NCI-H2227 (cell line): ENCODE measurements around the gene CNOT2.

Experiments used
- DNase-seq: peaks from one replicate; lab custom pipeline; 2025; ENCODE audit not compliant: unreplicated experiment; lab: John Stamatoyannopoulos, UW

Gene CNOT2

DNA sequence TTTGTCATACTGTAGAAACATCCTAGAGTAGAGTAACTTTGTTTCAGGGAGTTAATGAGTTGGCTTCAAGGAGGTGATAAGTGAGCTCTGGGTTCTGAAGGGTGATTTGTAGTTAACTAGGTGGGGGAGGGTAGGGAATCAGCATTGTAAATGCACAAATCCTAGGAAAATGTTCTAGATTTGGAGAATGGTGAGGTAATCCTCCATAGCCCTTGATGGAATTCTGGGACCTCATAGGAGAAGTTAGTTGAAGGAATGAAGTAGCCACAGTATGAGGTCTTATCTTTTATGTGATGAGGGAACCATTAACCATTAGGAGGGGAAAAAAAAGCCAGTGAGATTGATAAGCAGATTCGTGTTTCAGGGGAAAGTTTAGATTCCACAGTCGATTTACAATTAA, 8.0 kb downstream of the CNOT2 start:
- DNase-seq, result no peak

- no peak for DNase-seq
These were observed 8.4 kb downstream of the CNOT2 start for GRCh38 chr12:70251661-70252060.

- DNase-seq, result no peak
These were observed 9.6 kb downstream of the CNOT2 start for GRCh38 chr12:70252832-70253231.

DNA sequence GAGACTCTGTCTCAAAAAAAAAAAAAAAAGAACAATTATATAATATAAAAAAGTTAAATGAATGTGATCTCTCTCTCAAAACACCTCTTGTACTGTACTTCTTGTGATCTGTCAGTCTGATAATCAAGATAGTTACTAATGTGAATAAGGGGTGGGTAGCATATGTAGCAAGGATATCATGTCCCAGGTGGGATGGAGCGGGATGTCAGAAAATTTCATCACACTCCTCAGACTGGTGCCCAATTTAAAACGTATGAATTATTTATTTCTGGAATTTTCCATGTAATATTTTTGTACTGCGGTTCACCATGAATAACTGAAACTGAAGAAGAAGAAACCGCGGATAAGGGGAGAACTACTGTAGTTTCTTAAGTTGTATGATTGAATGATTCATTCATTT, 11.0 kb downstream of the CNOT2 start:
- no peak for DNase-seq

DNA sequence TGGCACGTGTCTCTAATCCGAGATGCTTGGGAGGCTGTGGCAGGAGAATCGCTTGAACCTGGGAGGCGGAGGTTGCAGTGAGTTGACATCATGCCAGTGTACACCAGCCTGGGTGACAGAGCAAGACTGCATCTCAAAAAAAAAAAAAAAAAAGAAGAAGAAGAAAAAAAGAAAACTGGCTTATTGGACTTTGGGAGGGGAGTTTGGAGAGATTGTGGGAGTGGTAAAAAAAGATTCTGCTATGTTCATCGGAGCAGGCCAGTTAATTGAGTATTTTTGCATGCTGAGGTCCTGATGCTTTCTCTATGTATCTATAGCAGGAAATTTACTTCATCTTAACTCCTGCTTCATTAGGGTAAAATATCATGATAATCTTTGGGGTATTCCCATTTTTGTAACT, 11.6 kb downstream of the CNOT2 start:
- no peak for DNase-seq

- DNase-seq, result no peak
These were observed 12.1 kb downstream of the CNOT2 start for GRCh38 chr12:70255311-70255710.

DNA sequence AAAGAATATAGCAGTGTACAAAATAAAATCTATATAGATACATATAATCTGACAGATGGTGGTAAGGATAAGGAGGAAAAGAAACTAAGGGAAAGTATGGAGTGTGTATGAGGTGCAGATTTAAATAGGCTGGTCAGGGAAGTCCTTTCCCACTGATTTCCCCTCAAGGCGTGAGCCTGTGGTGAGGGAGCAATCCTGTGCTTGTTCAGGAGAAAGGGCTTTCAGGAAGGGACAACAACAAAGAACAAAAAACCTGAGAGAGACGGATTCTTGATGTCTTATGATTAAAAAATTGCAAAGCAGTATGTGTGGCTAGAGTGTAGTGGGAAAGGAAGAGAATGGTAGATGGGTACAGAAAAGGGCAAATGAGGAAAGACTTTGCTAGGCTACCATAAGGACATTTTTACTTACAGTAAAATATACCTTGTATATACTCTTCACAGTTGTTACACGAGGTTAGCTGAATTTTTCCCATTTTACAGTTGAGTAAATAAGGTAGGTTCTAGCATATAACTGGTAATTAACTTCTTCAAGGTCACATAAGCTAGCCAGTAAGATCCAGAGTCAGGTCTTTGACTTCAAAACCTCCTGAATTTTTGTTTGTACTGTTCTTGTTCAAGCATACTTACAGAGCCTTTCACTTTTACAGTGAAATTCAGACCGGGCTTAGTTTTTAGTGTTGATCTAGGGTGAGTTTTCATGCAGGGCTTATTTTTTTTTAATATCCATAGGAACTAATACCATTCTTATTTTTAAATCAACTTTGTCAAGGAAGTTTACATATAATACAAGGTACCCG, 15.6 kb downstream of the CNOT2 start:
- DNase-seq, result no peak

DNA sequence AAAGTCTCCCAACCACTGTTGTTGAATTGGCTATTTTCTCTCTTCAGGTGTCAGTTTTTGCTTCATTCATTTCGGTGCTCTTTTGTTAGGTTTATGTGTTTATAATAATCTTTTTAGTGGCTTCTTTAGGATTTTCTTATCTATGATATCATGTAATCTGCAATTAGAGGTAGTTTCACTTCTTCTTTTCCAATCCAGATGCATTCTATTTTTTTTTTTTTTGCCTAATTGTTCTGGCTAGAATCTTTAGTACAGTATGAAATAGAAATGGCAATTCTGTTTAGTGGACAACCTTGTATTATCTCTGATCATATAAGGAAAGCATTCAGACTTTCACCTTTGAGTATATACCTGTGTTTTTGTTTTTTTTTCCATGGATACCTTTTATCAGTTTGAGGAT, 17.4 kb downstream of the CNOT2 start:
- no peak for DNase-seq

- no peak for DNase-seq
These were observed 21.0 kb downstream of the CNOT2 start for GRCh38 chr12:70264067-70264867.

- DNase-seq, result no peak
These were observed 21.9 kb downstream of the CNOT2 start for GRCh38 chr12:70265132-70265531.

GRCh38 chr12:70267550-70267949, 24.3 kb downstream of the CNOT2 start:
- no peak for DNase-seq

- DNase-seq, result no peak
These were observed 25.7 kb downstream of the CNOT2 start for GRCh38 chr12:70268972-70269371.

DNA sequence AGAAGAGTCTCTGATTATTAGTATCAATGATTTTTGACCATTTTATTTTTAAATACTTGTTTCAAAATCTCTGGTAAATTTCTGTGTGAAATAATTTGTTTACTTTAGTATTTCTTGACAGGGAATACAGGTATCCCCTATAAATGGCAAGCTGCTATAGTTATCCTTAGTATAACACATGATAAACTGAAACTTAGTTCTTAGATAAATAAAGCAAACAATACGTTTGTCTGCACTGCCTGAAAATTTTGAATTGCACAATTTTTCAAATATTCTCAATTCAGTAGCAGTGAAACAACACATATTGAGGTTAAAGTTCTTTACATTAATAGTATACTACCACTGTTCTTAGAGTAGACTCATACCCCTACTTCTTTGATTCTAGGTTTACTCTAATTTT, 26.9 kb downstream of the CNOT2 start:
- DNase-seq, result no peak

DNA sequence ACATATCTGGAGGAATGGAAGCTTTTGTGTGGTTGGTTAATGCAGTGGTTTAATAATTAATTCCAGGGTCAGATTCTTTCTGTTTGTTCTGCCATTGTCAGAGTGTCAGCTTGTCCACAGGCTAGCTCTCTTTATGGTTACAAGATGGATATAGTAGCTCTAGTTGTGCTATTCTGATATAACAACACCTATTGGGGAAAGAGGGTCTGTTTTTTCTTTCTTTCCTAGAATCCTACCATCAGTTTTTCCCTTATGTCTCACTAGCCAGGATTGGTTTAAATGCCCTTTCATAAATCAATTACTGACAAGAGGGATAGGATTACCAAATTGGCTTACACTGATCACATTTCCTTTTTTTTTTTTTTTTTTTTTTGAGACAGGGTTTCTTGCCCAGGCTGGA, 27.8 kb downstream of the CNOT2 start:
- no peak for DNase-seq

DNA sequence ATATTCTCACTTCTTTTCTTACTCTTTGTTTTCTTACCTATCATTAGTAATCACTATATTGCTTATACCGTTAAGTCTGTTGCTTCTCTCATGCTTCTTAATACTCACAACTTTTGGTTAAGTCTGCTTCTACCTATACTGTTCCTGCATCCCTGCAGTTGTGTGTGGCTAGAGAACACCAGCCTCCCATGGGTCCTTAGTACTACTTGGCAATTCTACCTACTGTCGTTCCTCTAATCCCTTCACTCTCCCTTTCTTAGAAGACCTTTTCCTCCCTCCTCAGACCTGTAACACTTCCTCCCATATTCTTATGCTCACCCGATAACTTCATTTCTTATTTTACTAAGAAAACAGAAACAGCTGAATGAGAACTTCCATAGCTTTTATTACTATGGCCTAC, 29.3 kb downstream of the CNOT2 start:
- no peak for DNase-seq

- no peak for DNase-seq
These were observed 31.8 kb downstream of the CNOT2 start for GRCh38 chr12:70275045-70275444.

DNA sequence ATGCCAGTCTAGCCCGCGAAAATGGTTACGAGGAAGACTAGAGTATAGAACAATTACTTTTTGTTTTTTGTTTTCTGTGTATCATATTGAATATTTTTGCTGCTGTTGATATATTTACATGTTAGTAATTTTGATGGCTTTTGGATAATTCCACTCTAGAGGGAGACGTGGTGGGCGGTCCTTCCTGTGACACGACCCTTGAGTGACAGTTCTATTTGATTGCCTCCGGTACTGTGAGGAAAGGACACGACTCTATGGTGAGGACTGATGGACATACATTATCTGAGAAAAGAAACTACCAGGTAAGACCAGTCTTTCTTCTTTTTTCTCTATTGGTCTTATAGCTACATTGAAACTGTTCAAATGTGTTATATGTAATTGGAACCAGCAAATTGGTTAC, 34.7 kb downstream of the CNOT2 start:
- no peak for DNase-seq

DNA sequence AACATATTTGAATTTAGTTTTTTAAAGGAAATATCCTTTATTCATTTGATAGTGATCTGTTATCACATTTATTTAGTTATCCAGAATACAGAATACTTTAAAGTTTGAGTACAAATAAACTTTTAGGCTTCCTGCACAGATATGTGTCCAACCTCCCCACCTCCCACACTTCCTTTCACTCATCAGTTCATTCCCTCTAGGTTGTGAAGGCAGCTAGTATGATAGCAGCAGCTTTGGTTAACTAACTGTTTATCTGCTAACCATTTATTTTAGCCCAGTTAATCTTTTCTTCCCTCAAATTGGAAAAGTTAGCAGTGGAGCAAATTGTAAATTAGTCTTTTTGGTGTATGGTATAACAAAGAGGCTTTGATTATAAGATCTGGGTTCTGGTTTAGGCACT, 35.7 kb downstream of the CNOT2 start:
- DNase-seq, result no peak

DNA sequence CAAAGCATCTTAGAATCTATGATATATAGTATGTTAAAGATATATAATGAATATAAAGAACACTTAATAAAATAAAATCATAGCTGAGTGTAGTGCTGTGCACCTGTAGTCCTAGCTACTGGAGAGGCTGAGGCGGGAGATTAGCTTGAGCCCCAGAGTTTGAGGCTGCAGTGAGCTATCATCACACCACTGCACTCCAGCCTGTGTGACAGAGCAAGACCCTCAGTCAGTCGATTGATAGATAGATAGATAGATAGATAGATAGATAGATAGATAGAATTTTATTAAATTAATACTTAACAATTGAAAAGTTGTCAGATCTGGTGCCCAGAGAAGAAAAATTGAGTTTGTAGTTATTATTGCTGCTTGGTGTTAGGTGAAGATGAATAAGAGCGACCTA, 40.0 kb downstream of the CNOT2 start:
- DNase-seq, result no peak

- no peak for DNase-seq
These were observed 45.6 kb downstream of the CNOT2 start for GRCh38 chr12:70288817-70289216.

DNA sequence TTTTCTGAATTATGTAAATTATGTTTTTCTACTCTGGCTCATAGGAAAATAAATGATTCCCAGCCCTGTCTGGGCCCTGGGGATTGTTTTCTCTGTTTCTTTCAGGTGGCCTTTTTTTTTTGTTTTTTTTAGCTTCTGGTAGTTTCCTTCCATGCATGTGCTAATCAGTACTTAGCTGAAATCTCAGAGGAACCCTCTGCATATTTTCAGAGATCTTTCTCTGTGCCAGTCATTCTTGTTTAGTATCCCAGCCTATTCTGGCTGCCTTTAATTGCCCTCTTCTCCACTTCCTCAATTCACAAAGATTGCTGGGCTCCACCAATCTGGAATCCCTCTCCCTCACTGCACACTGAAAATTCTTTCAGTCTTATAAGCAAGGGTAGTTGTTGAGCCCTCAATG, 46.9 kb downstream of the CNOT2 start:
- no peak for DNase-seq

GRCh38 chr12:70292017-70292776, 49.0 kb downstream of the CNOT2 start:
- no peak for DNase-seq
